Astrocyte (in vitro differentiated cells and primary cell): ENCODE measurements around the gene SYTL1. TPM values are rescaled to one million over a fixed set of nuclear protein-coding genes. Genes with fewer than 3 reads are reported as not detected.
A peak's percentile ranks its signal among the peaks of the same experiment; 100 is the strongest.

ENCODE experiments used
- DNase-seq: peaks from one replicate; pipeline ENCODE4 v3.0.0-alpha.2; 2010; ENCODE audit warnings: low read depth
- FAIRE-seq: peaks from 2 replicates; lab custom pipeline; 2011; peaks lifted over from hg19 to GRCh38; lab: Jason Lieb, UNC
- H2AFZ ChIP-seq: 2 replicates; pipeline ENCODE4 v1.6.0; 2012; ENCODE audit warnings: low read depth, low read length, inconsistent platforms
- H3K27ac ChIP-seq: 2 replicates; pipeline ENCODE4 v1.5.1; 2011; ENCODE audit warnings: low read depth, low read length, inconsistent platforms
- H3K27me3 ChIP-seq: 2 replicates; pipeline ENCODE4 v1.6.0; 2011; ENCODE audit warnings: low read length, inconsistent platforms; ENCODE audit not compliant: insufficient read depth
- H3K36me3 ChIP-seq: 2 replicates; pipeline ENCODE4 v1.5.1; 2011; ENCODE audit warnings: low read length, inconsistent platforms; ENCODE audit not compliant: insufficient read depth
- H3K4me1 ChIP-seq: 2 replicates; pipeline ENCODE4 v1.5.1; 2011; ENCODE audit warnings: low read length, inconsistent platforms; ENCODE audit not compliant: insufficient read depth
- H3K4me2 ChIP-seq: 2 replicates; pipeline ENCODE4 v1.6.0; 2012; ENCODE audit warnings: low read length, inconsistent platforms
- H3K4me3 ChIP-seq: 2 replicates; pipeline ENCODE4 v1.5.1; 2011; ENCODE audit warnings: low read depth, mild to moderate bottlenecking, low read length, inconsistent platforms; ENCODE audit not compliant: insufficient read depth
- H3K79me2 ChIP-seq: 2 replicates; pipeline ENCODE4 v1.6.0; 2012; ENCODE audit warnings: mild to moderate bottlenecking, low read length, inconsistent platforms; ENCODE audit not compliant: insufficient read depth
- H3K9ac ChIP-seq: 2 replicates; pipeline ENCODE4 v1.6.0; 2012; ENCODE audit warnings: mild to moderate bottlenecking, low read length, inconsistent platforms
- H3K9me3 ChIP-seq: 2 replicates; pipeline ENCODE4 v1.5.1; 2012; ENCODE audit warnings: low read depth, mild to moderate bottlenecking, low read length, inconsistent platforms; ENCODE audit not compliant: insufficient read depth
- H4K20me1 ChIP-seq: 2 replicates; pipeline ENCODE4 v1.6.0; 2012; ENCODE audit warnings: low read length, inconsistent platforms; ENCODE audit not compliant: insufficient read depth
- H3K27ac Mint-ChIP-seq: one replicate; pipeline ENCODE4 v1.8.0; 2021; ENCODE audit warnings: mild to moderate bottlenecking, mixed read lengths; ENCODE audit not compliant: unreplicated experiment
- H3K27me3 Mint-ChIP-seq: one replicate; pipeline ENCODE4 v1.8.0; 2021; ENCODE audit warnings: low read depth, mixed read lengths; ENCODE audit not compliant: unreplicated experiment
- H3K36me3 Mint-ChIP-seq: one replicate; pipeline ENCODE4 v1.8.0; 2021; ENCODE audit warnings: low read depth, mixed read lengths; ENCODE audit not compliant: unreplicated experiment
- H3K4me1 Mint-ChIP-seq: one replicate; pipeline ENCODE4 v1.8.0; 2021; ENCODE audit warnings: low read depth, mixed read lengths; ENCODE audit not compliant: unreplicated experiment
- H3K4me3 Mint-ChIP-seq: one replicate; pipeline ENCODE4 v1.8.0; 2021; ENCODE audit warnings: mild to moderate bottlenecking, moderate library complexity, mixed read lengths; ENCODE audit not compliant: unreplicated experiment
- H3K9me3 Mint-ChIP-seq: one replicate; pipeline ENCODE4 v1.8.0; 2021; ENCODE audit warnings: mild to moderate bottlenecking, mixed read lengths; ENCODE audit not compliant: unreplicated experiment
- CTCF ChIP-seq: IDR thresholded peaks from 2 replicates; pipeline ENCODE4 v1.5.1; 2011; ENCODE audit warnings: low read depth, mild to moderate bottlenecking, inconsistent platforms, low read length, moderate library complexity; ENCODE audit not compliant: insufficient read depth
- EZH2 ChIP-seq: IDR thresholded peaks from 2 replicates; pipeline ENCODE4 v1.6.1; 2012; ENCODE audit warnings: mild to moderate bottlenecking, low read length, inconsistent platforms; ENCODE audit not compliant: insufficient read depth
- total RNA-seq: library from RNA; stranded (reverse); gene quantifications from 2 replicates; pipeline ENCODE4 v1.2.1, GENCODE V29; 2021

SYTL1 gene
- total RNA-seq, 1 donor from 2014 or later = 10.7 TPM

GRCh38 chr1:27388337-27389005 lies 46.6 kb downstream of the SYTL1 start:
- H3K4me1 Mint-ChIP-seq = peaks cover 2% of the 10 kb centered on the region
- TF ChIP-seq CTCF = peak; percentile 80
- no peak for TF ChIP-seq EZH2
- no peaks in the 10 kb centered on the region for H3K79me2 ChIP-seq
- H3K9me3 Mint-ChIP-seq = no peaks in the 10 kb centered on the region
- H3K4me1 ChIP-seq = peaks cover 15% of the 10 kb centered on the region
- H4K20me1 ChIP-seq = no peaks in the 10 kb centered on the region
- H3K9me3 ChIP-seq = no peaks in the 10 kb centered on the region
- no peaks in the 10 kb centered on the region for H3K36me3 ChIP-seq
- peak; percentile 41 for FAIRE-seq
- H3K27me3 ChIP-seq = peaks cover 11% of the 10 kb centered on the region
- no peak overlapping the region for H3K27ac Mint-ChIP-seq
- peak overlapping the region; percentile 42 for H3K4me3 Mint-ChIP-seq
- H3K4me3 ChIP-seq = no peak overlapping the region
- peaks cover 52% of the 10 kb centered on the region for H3K27me3 Mint-ChIP-seq
- no peak overlapping the region for H3K9ac ChIP-seq
- no peaks in the 10 kb centered on the region for H3K36me3 Mint-ChIP-seq
- no peak overlapping the region for H2AFZ ChIP-seq
- no peak overlapping the region for H3K4me2 ChIP-seq
- no peak for DNase-seq
- no peak overlapping the region for H3K27ac ChIP-seq

DNA sequence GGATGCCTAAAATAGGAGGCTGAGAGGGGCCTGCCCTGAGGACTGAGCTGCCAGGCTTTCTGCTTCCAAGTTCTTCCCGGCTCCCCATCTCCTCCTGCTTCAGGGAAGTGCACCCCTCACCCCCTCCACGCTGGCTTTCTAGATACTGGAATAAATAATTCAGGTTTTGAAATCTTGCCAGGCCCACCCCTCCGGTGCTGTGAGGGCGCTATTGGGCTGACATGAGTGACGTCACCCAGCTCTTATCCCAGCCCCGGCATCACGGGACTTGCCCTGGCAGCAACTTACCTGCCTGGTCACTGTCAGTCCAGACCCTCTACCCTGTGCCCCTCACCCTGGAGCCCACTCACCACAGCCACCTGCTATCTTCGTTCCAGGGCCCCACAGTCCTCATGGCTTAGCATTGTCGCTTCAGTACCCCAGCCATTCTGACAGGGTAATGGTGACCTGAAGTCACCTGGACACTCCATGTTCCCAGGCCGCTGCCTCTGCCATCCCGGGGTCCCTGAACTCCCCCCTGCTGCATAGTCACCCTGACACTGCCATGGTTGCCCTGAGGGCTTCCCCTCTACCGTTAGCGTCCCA lies 49.8 kb downstream of the SYTL1 start:
- H3K27ac ChIP-seq = peak overlapping the region; percentile 10
- FAIRE-seq = no peak
- Mint-ChIP-seq H3K4me1 (peaks cover 7% of the 10 kb centered on the region), H3K9me3 (no peaks in the 10 kb centered on the region), H3K4me3 (peak overlapping the region; percentile 82), H3K27ac (no peak overlapping the region), H3K36me3 (no peaks in the 10 kb centered on the region), H3K27me3 (peaks cover 40% of the 10 kb centered on the region)
- H4K20me1 ChIP-seq = peaks cover 5% of the 10 kb centered on the region
- peak overlapping the region; percentile 72 for H3K4me3 ChIP-seq
- H3K4me2 ChIP-seq = peak overlapping the region; percentile 93
- no peaks in the 10 kb centered on the region for H3K9me3 ChIP-seq
- no peaks in the 10 kb centered on the region for H3K36me3 ChIP-seq
- H2AFZ ChIP-seq = peak overlapping the region; percentile 84
- H3K79me2 ChIP-seq = no peaks in the 10 kb centered on the region
- H3K9ac ChIP-seq = peak overlapping the region; percentile 73
- peaks cover 8% of the 10 kb centered on the region for H3K27me3 ChIP-seq
- DNase-seq = peak; percentile 56
- TF ChIP-seq CTCF = no peak
- no peak for TF ChIP-seq EZH2
- H3K4me1 ChIP-seq = peaks cover 26% of the 10 kb centered on the region
